Ishikawa (cell line): ENCODE results near the gene ZNF718.

Experiments used
- NFIC ChIP-seq: IDR thresholded peaks from 2 replicates; pipeline ENCODE4 v1.6.1; 2012
- TAF1 ChIP-seq: IDR thresholded peaks from 2 replicates; pipeline ENCODE4 v1.6.1; 2012; ENCODE audit warnings: low read depth, mild to moderate bottlenecking
- TCF12 ChIP-seq: IDR thresholded peaks from 2 replicates; pipeline ENCODE4 v1.6.1; 2012; ENCODE audit warnings: low read depth
- TEAD4 ChIP-seq: IDR thresholded peaks from 2 replicates; pipeline ENCODE4 v1.6.1; 2012
- TF ChIP-seq, protein P1 (sequence below): IDR thresholded peaks from 2 replicates; pipeline ENCODE4 v1.6.1; 2012
- TF ChIP-seq, protein P2 (sequence below): IDR thresholded peaks from 2 replicates; pipeline ENCODE4 v1.6.1; 2012
- TF ChIP-seq, protein P3 (sequence below): IDR thresholded peaks from 2 replicates; pipeline ENCODE4 v1.6.1; 2012; ENCODE audit warnings: low read depth, mild to moderate bottlenecking

DNA sequence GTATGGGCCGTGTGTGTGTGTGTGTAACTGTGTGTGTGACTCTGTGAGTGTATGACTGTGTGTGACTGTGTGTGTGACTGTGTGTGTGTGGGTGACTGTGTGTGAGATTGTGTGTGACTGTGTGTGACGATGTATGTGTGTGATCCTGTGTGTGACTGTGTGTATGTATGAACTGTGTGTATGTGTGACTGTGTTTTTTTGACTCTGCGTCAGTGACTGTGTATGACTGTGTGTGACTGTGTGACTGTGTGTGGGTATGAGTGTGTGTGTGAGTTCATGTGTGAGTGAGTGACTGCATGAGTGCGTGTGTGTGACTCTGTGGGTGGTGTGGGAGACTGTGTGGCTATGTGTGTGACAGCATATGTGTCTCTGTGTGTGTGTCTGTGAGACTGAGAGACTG is 81.8 kb downstream of the ZNF718 start:
- no peak for TF ChIP-seq TAF1
- no peak for TF ChIP-seq TCF12
- TF ChIP-seq NFIC, result no peak
- TF ChIP-seq TEAD4, result no peak
- TF ChIP-seq, protein P1, sequence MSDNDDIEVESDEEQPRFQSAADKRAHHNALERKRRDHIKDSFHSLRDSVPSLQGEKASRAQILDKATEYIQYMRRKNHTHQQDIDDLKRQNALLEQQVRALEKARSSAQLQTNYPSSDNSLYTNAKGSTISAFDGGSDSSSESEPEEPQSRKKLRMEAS, result no peak
- TF ChIP-seq, protein P2, sequence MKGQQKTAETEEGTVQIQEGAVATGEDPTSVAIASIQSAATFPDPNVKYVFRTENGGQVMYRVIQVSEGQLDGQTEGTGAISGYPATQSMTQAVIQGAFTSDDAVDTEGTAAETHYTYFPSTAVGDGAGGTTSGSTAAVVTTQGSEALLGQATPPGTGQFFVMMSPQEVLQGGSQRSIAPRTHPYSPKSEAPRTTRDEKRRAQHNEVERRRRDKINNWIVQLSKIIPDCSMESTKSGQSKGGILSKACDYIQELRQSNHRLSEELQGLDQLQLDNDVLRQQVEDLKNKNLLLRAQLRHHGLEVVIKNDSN, result no peak
- TF ChIP-seq, protein P3, sequence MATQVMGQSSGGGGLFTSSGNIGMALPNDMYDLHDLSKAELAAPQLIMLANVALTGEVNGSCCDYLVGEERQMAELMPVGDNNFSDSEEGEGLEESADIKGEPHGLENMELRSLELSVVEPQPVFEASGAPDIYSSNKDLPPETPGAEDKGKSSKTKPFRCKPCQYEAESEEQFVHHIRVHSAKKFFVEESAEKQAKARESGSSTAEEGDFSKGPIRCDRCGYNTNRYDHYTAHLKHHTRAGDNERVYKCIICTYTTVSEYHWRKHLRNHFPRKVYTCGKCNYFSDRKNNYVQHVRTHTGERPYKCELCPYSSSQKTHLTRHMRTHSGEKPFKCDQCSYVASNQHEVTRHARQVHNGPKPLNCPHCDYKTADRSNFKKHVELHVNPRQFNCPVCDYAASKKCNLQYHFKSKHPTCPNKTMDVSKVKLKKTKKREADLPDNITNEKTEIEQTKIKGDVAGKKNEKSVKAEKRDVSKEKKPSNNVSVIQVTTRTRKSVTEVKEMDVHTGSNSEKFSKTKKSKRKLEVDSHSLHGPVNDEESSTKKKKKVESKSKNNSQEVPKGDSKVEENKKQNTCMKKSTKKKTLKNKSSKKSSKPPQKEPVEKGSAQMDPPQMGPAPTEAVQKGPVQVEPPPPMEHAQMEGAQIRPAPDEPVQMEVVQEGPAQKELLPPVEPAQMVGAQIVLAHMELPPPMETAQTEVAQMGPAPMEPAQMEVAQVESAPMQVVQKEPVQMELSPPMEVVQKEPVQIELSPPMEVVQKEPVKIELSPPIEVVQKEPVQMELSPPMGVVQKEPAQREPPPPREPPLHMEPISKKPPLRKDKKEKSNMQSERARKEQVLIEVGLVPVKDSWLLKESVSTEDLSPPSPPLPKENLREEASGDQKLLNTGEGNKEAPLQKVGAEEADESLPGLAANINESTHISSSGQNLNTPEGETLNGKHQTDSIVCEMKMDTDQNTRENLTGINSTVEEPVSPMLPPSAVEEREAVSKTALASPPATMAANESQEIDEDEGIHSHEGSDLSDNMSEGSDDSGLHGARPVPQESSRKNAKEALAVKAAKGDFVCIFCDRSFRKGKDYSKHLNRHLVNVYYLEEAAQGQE, result no peak
